CD4-positive, CD25-positive, alpha-beta regulatory T cell (primary cell): ENCODE measurements around the gene KCTD7. TPM values are rescaled to one million over a fixed set of nuclear protein-coding genes. Genes with fewer than 3 reads are reported as not detected.

ENCODE experiments used
- ATAC-seq, 2 donors: fragments of 150-1000 bp; cut with Tn5 transposase; one replicate each; pipeline ENCODE4 v1.10.0; 2021; ENCODE audit warnings: low read depth in 2 of 2, moderate number of reproducible peaks in 2 of 2, moderate library complexity in 1 of 2
- DNase-seq, 3 donors: peaks; one replicate each; pipeline versions ENCODE4 v3.0.0 to v3.0.0-alpha.2; 2012 to 2022; ENCODE audit warnings: mixed read lengths in 1 of 3
- H3K27ac ChIP-seq: one replicate; pipeline ENCODE4 v1.7.0; 2013; ENCODE audit warnings: mild to moderate bottlenecking, low read length; ENCODE audit not compliant: insufficient read depth, poor library complexity, severe bottlenecking
- H3K27me3 ChIP-seq: one replicate; pipeline ENCODE4 v1.7.0; 2013; ENCODE audit warnings: low read length; ENCODE audit not compliant: control insufficient read depth, insufficient read depth
- H3K36me3 ChIP-seq: one replicate; pipeline ENCODE4 v1.7.0; 2013; ENCODE audit warnings: mild to moderate bottlenecking, low read length, moderate library complexity; ENCODE audit not compliant: control insufficient read depth, insufficient read depth
- H3K4me1 ChIP-seq: 2 replicates; pipeline ENCODE4 v1.7.0; 2013; ENCODE audit warnings: mild to moderate bottlenecking, low read length; ENCODE audit not compliant: insufficient read depth, control insufficient read depth, poor library complexity, severe bottlenecking
- H3K4me3 ChIP-seq: one replicate; pipeline ENCODE4 v1.7.0; 2013; ENCODE audit warnings: low read depth, mild to moderate bottlenecking, low read length, moderate library complexity
- H3K9me3 ChIP-seq, 2 experiments: 1 replicate in 1 of 2; 2 replicates in 1 of 2; pipeline ENCODE4 v1.7.0; 2013; ENCODE audit warnings: low read length in 2 of 2, mild to moderate bottlenecking in 1 of 2, moderate library complexity in 1 of 2; ENCODE audit not compliant: control insufficient read depth in 2 of 2
- H3K27ac Mint-ChIP-seq, 3 donors: one replicate each; pipeline ENCODE4 v1.8.0; 2020 to 2022; ENCODE audit warnings: mild to moderate bottlenecking in 3 of 3, mixed read lengths in 3 of 3, moderate library complexity in 2 of 3
- H3K27me3 Mint-ChIP-seq: one replicate; pipeline ENCODE4 v1.8.0; 2022; ENCODE audit warnings: mild to moderate bottlenecking, mixed read lengths
- H3K36me3 Mint-ChIP-seq: one replicate; pipeline ENCODE4 v1.8.0; 2020; ENCODE audit warnings: mixed read lengths
- H3K4me1 Mint-ChIP-seq, 4 donors: one replicate each; pipeline ENCODE4 v1.8.0; 2020 to 2022; ENCODE audit warnings: mixed read lengths in 4 of 4, mild to moderate bottlenecking in 1 of 4
- H3K4me3 Mint-ChIP-seq, 4 donors: one replicate each; pipeline ENCODE4 v1.8.0; 2020 to 2022; ENCODE audit warnings: mild to moderate bottlenecking in 4 of 4, mixed read lengths in 4 of 4, moderate library complexity in 3 of 4
- H3K9me3 Mint-ChIP-seq, 7 donors: one replicate each; pipeline ENCODE4 v1.8.0; 2020 to 2022; ENCODE audit warnings: mixed read lengths in 7 of 7, mild to moderate bottlenecking in 3 of 7, moderate library complexity in 2 of 7
- polyA plus RNA-seq, 4 donors: library from polyadenylated mRNA; unstranded; fragments of 300-500 nt; fragmentation: Illumina TruSeq; gene quantifications; one replicate each; pipeline ENCODE4 v1.2.3, GENCODE V29; 2021
- total RNA-seq: library from RNA; stranded (reverse); gene quantifications from one replicate; pipeline ENCODE4 v1.2.3, GENCODE V29; 2022

The KCTD7 gene
- total and polyA plus RNA-seq, 5 donors from 2014 or later, result 13.9 to 36.0 (median 17.5) TPM

- DNase-seq (no peak), ATAC-seq (no peak)
- no peaks in the 10 kb centered on the region for H3K36me3 ChIP-seq
- no peaks in the 10 kb centered on the region for H3K9me3 ChIP-seq
- H3K27ac ChIP-seq, result no peak overlapping the region
- H3K4me1 ChIP-seq, result peaks cover 16% of the 10 kb centered on the region
- no peaks in the 10 kb centered on the region for H3K27me3 Mint-ChIP-seq
- peak overlapping the region in 1 of 3 donors; percentile 36 for H3K27ac Mint-ChIP-seq
- H3K27me3 ChIP-seq, result no peaks in the 10 kb centered on the region
- H3K36me3 Mint-ChIP-seq, result peaks cover 5% of the 10 kb centered on the region
- peaks cover 0 to 2% (median 0%) of the 10 kb centered on the region in 7 donors for H3K9me3 Mint-ChIP-seq
- H3K4me1 Mint-ChIP-seq, result peaks cover 8 to 30% (median 16%) of the 10 kb centered on the region in 4 donors
- H3K4me3 Mint-ChIP-seq, result no peak overlapping the region
- H3K4me3 ChIP-seq, result no peak overlapping the region
Measured at GRCh38 chr7:66657798-66658197, 29.1 kb downstream of the KCTD7 start.

GRCh38 chr7:66662646-66663264 lies 34.1 kb downstream of the KCTD7 start:
- Histone ChIP-seq H3K9me3 (no peaks in the 10 kb centered on the region), H3K27me3 (no peaks in the 10 kb centered on the region), H3K27ac (no peak overlapping the region), H3K36me3 (no peaks in the 10 kb centered on the region), H3K4me1 (no peaks in the 10 kb centered on the region), H3K4me3 (no peak overlapping the region)
- ATAC-seq (no peak), DNase-seq (no peak)
- no peak overlapping the region for H3K4me3 Mint-ChIP-seq
- no peaks in the 10 kb centered on the region for H3K27me3 Mint-ChIP-seq
- H3K27ac Mint-ChIP-seq, result no peak overlapping the region
- no peaks in the 10 kb centered on the region for H3K9me3 Mint-ChIP-seq
- H3K36me3 Mint-ChIP-seq, result peaks cover 6% of the 10 kb centered on the region
- H3K4me1 Mint-ChIP-seq, result peaks cover 0 to 11% (median 5%) of the 10 kb centered on the region in 4 donors

GRCh38 chr7:66664590-66665293 lies 36.1 kb downstream of the KCTD7 start:
- Mint-ChIP-seq H3K4me1 (peaks cover 0 to 13% (median 6%) of the 10 kb centered on the region in 4 donors), H3K27me3 (no peaks in the 10 kb centered on the region), H3K4me3 (peak overlapping the region in 1 of 4 donors; percentile 7), H3K27ac (no peak overlapping the region), H3K36me3 (peaks cover 6% of the 10 kb centered on the region), H3K9me3 (no peaks in the 10 kb centered on the region)
- DNase-seq, result no peak
- H3K36me3 ChIP-seq, result no peaks in the 10 kb centered on the region
- H3K4me1 ChIP-seq, result no peaks in the 10 kb centered on the region
- H3K4me3 ChIP-seq, result no peak overlapping the region
- no peaks in the 10 kb centered on the region for H3K9me3 ChIP-seq
- H3K27ac ChIP-seq, result no peak overlapping the region
- no peaks in the 10 kb centered on the region for H3K27me3 ChIP-seq
- ATAC-seq, result no peak

- H3K27ac ChIP-seq, result no peak overlapping the region
- Mint-ChIP-seq H3K36me3 (peaks cover 11% of the 10 kb centered on the region), H3K4me3 (no peak overlapping the region), H3K4me1 (peaks cover 0 to 11% (median 7%) of the 10 kb centered on the region in 4 donors), H3K27me3 (no peaks in the 10 kb centered on the region), H3K9me3 (no peaks in the 10 kb centered on the region), H3K27ac (no peak overlapping the region)
- no peaks in the 10 kb centered on the region for H3K4me1 ChIP-seq
- H3K9me3 ChIP-seq, result no peaks in the 10 kb centered on the region
- DNase-seq (no peak), ATAC-seq (no peak)
- no peaks in the 10 kb centered on the region for H3K27me3 ChIP-seq
- no peak overlapping the region for H3K4me3 ChIP-seq
- H3K36me3 ChIP-seq, result no peaks in the 10 kb centered on the region
Measured at GRCh38 chr7:66666313-66666952, 37.8 kb downstream of the KCTD7 start.

GRCh38 chr7:66667023-66667728 lies 38.5 kb downstream of the KCTD7 start:
- no peak overlapping the region for H3K27ac Mint-ChIP-seq
- no peaks in the 10 kb centered on the region for H3K27me3 Mint-ChIP-seq
- Histone ChIP-seq H3K27ac (no peak overlapping the region), H3K9me3 (no peaks in the 10 kb centered on the region), H3K4me3 (no peak overlapping the region), H3K27me3 (no peaks in the 10 kb centered on the region), H3K4me1 (no peaks in the 10 kb centered on the region), H3K36me3 (no peaks in the 10 kb centered on the region)
- ATAC-seq (no peak), DNase-seq (no peak)
- no peak overlapping the region for H3K4me3 Mint-ChIP-seq
- H3K9me3 Mint-ChIP-seq, result no peaks in the 10 kb centered on the region
- peaks cover 0 to 11% (median 7%) of the 10 kb centered on the region in 4 donors for H3K4me1 Mint-ChIP-seq
- H3K36me3 Mint-ChIP-seq, result peaks cover 11% of the 10 kb centered on the region

GRCh38 chr7:66668112-66668511 lies 39.4 kb downstream of the KCTD7 start:
- DNase-seq (no peak), ATAC-seq (no peak)
- Mint-ChIP-seq H3K4me3 (no peak overlapping the region), H3K36me3 (peaks cover 6% of the 10 kb centered on the region), H3K27me3 (no peaks in the 10 kb centered on the region), H3K4me1 (peaks cover 0 to 8% (median 4%) of the 10 kb centered on the region in 4 donors), H3K9me3 (no peaks in the 10 kb centered on the region), H3K27ac (peak overlapping the region in 1 of 3 donors; percentile 67)
- Histone ChIP-seq H3K27me3 (no peaks in the 10 kb centered on the region), H3K36me3 (no peaks in the 10 kb centered on the region), H3K27ac (no peak overlapping the region), H3K9me3 (no peaks in the 10 kb centered on the region), H3K4me3 (no peak overlapping the region), H3K4me1 (no peaks in the 10 kb centered on the region)

- Mint-ChIP-seq H3K9me3 (no peaks in the 10 kb centered on the region), H3K36me3 (peaks cover 6% of the 10 kb centered on the region), H3K27me3 (no peaks in the 10 kb centered on the region), H3K4me1 (peaks cover 0 to 8% (median 4%) of the 10 kb centered on the region in 4 donors), H3K4me3 (no peak overlapping the region), H3K27ac (peak overlapping the region in 1 of 3 donors; percentile 87)
- H3K4me3 ChIP-seq, result no peak overlapping the region
- H3K36me3 ChIP-seq, result no peaks in the 10 kb centered on the region
- ATAC-seq, result no peak
- DNase-seq, result no peak
- H3K27ac ChIP-seq, result no peak overlapping the region
- H3K27me3 ChIP-seq, result no peaks in the 10 kb centered on the region
- no peaks in the 10 kb centered on the region for H3K9me3 ChIP-seq
- H3K4me1 ChIP-seq, result no peaks in the 10 kb centered on the region
Measured at GRCh38 chr7:66668677-66669076, 40.0 kb downstream of the KCTD7 start.
